ENCODE data around the gene ETNK2.

The ETNK2 gene

GRCh38 chr1:204151552-204152309 is at the start of gene ETNK2:
Gene ETNK2, minus strand, starts transcription at chr1:204152044. Its CDS starts 192 bp downstream, at chr1:204151852.
- DNase-seq (ENCODE audit: low spot score) = peak; percentile 89

GRCh38 chr1:204201348-204202040 is 49.6 kb upstream of the ETNK2 start:
- no peak for DNase-seq (ENCODE audit: low spot score)

GRCh38 chr1:204199579-204199978 is 47.7 kb upstream of the ETNK2 start:
- DNase-seq (ENCODE audit: low spot score) = no peak

- DNase-seq (ENCODE audit: low spot score) = no peak
Measured at GRCh38 chr1:204198348-204199340, 46.8 kb upstream of the ETNK2 start.

GRCh38 chr1:204197068-204197467 is 45.2 kb upstream of the ETNK2 start:
- no peak for DNase-seq (ENCODE audit: low spot score)

- no peak for DNase-seq (ENCODE audit: low spot score)
Measured at GRCh38 chr1:204196068-204196795, 44.4 kb upstream of the ETNK2 start, which contains the start of gene KISS1. Gene KISS1, minus strand, starts transcription at chr1:204196491. Its CDS starts 3,615 bp downstream, at chr1:204192876.

- DNase-seq (ENCODE audit: low spot score) = no peak
Measured at GRCh38 chr1:204194771-204195170, 42.9 kb upstream of the ETNK2 start.

- DNase-seq (ENCODE audit: low spot score) = no peak
Measured at GRCh38 chr1:204194080-204194479, 42.2 kb upstream of the ETNK2 start.

GRCh38 chr1:204192589-204193352 is 40.9 kb upstream of the ETNK2 start:
- no peak for DNase-seq (ENCODE audit: low spot score)

GRCh38 chr1:204192046-204192445 is 40.2 kb upstream of the ETNK2 start:
- no peak for DNase-seq (ENCODE audit: low spot score)

- no peak for DNase-seq (ENCODE audit: low spot score)
Measured at GRCh38 chr1:204191456-204191855, 39.6 kb upstream of the ETNK2 start.

GRCh38 chr1:204190212-204191211 is 38.7 kb upstream of the ETNK2 start:
- peak; percentile 63 for DNase-seq (ENCODE audit: low spot score)

- DNase-seq (ENCODE audit: low spot score) = no peak
Measured at GRCh38 chr1:204188959-204189639, 37.3 kb upstream of the ETNK2 start.

- DNase-seq (ENCODE audit: low spot score) = no peak
Measured at GRCh38 chr1:204186597-204186996, 34.8 kb upstream of the ETNK2 start.

GRCh38 chr1:204181116-204181515 is 29.3 kb upstream of the ETNK2 start:
- DNase-seq (ENCODE audit: low spot score) = no peak

GRCh38 chr1:204180133-204180532 is 28.3 kb upstream of the ETNK2 start:
- DNase-seq (ENCODE audit: low spot score) = no peak

GRCh38 chr1:204178487-204179281 is 26.8 kb upstream of the ETNK2 start:
- no peak for DNase-seq (ENCODE audit: low spot score)

- no peak for DNase-seq (ENCODE audit: low spot score)
Measured at GRCh38 chr1:204177133-204177532, 25.3 kb upstream of the ETNK2 start.

Data from HuH-7 (cell line).